OCI-LY3 (cell line): ENCODE measurements around the gene LNPK.
"Not testable (repeated sequence)": the region's sequence is repeated elsewhere in the genome, so short reads cannot be mapped to it uniquely, and the experiment has no call there.

Source experiments
- H2AFZ ChIP-seq: fragments of 200-600, 300-600 bp; shearing (Covaris generic); 2 replicates; pipeline ENCODE4 v1.6.0; 2014; ENCODE audit warnings: antibody characterized with exemption, low read depth, low read length
- H3K27ac ChIP-seq: fragments of 200-600, 300-600 bp; sonication (generic); 2 replicates; pipeline ENCODE4 v1.5.1; 2014; ENCODE audit warnings: mild to moderate bottlenecking, low read length, moderate library complexity, mixed read lengths
- H3K27me3 ChIP-seq: fragments of 200-600, 300-600 bp; sonication (generic); 2 replicates; pipeline ENCODE4 v1.6.1; 2014; ENCODE audit warnings: low read depth, low read length, mixed read lengths
- H3K36me3 ChIP-seq: fragments of 200-600, 300-600 bp; sonication (generic); replicated peaks from 2 replicates; pipeline ENCODE3; 2014; ENCODE audit warnings: low read depth, low read length, mixed read lengths
- H3K4me1 ChIP-seq: fragments of 300-600, 200-600 bp; sonication (generic); 2 replicates; pipeline ENCODE4 v1.6.1; 2014; ENCODE audit warnings: low read length, mixed read lengths
- H3K4me2 ChIP-seq: fragments of 200-600, 300-600 bp; sonication (generic); 2 replicates; pipeline ENCODE4 v1.6.1; 2014; ENCODE audit warnings: low read length, mixed read lengths
- H3K4me3 ChIP-seq: fragments of 300-600, 200-600 bp; sonication (generic); 2 replicates; pipeline ENCODE4 v1.5.1; 2014; ENCODE audit warnings: antibody characterized with exemption, mild to moderate bottlenecking, low read length, moderate library complexity
- H3K79me2 ChIP-seq: fragments of 300-600, 200-600 bp; shearing (Covaris generic); 2 replicates; pipeline ENCODE4 v1.6.1; 2014; ENCODE audit warnings: mild to moderate bottlenecking, low read length, mixed read lengths
- H3K9ac ChIP-seq: fragments of 300-600, 200-600 bp; shearing (Covaris generic); 2 replicates; pipeline ENCODE4 v1.6.0; 2014; ENCODE audit warnings: mild to moderate bottlenecking, low read length, moderate library complexity
- H3K9me3 ChIP-seq: fragments of 200-600, 300-600 bp; shearing (Covaris generic); 2 replicates; pipeline ENCODE4 v1.6.1; 2014; ENCODE audit warnings: low read length, mixed read lengths; ENCODE audit not compliant: insufficient read depth
- H4K20me1 ChIP-seq: fragments of 200-600, 300-600 bp; sonication (generic); 2 replicates; pipeline ENCODE4 v1.6.1; 2016; ENCODE audit warnings: low read length, mixed read lengths; ENCODE audit not compliant: insufficient read depth
- EZH2phosphoT487 ChIP-seq: fragments of 200-600 bp; shearing (Covaris generic); IDR thresholded peaks from 2 replicates; pipeline ENCODE4 v1.6.1; 2018; ENCODE audit warnings: antibody characterized with exemption, mixed run types, low read depth
- TF ChIP-seq, protein P1 (sequence below): fragments of 200-600, 300-600 bp; sonication (generic); IDR thresholded peaks from 2 replicates; pipeline ENCODE4 v1.5.1; 2014; ENCODE audit warnings: antibody characterized with exemption, low read length, low read depth

The LNPK gene

DNA sequence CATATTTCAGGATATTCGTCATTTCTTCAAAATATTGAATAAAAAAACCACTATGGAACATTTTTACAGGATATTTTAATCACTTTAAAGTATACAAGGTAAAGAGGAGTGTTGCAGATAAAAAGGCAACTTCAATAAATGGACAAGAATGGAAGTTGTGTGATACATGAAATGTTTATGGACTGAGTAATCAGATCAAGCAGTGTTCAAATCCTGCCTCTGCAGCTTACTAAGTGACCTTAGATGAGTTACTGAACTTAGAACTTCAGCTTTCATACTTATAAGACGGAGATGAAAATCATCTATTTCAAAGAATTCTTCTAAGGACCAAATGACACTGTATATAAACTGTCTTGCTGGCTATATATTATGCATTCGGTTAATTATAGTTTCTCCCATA, 87.2 kb downstream of the LNPK start:
- H3K4me3 ChIP-seq, result no peak overlapping the region
- H3K9me3 ChIP-seq, result no peaks in the 10 kb centered on the region
- H3K27ac ChIP-seq, result no peak overlapping the region
- no peak overlapping the region for H3K9ac ChIP-seq
- H3K4me2 ChIP-seq, result no peak overlapping the region
- H3K27me3 ChIP-seq, result no peaks in the 10 kb centered on the region
- no peaks in the 10 kb centered on the region for H3K79me2 ChIP-seq
- TF ChIP-seq, protein P1, sequence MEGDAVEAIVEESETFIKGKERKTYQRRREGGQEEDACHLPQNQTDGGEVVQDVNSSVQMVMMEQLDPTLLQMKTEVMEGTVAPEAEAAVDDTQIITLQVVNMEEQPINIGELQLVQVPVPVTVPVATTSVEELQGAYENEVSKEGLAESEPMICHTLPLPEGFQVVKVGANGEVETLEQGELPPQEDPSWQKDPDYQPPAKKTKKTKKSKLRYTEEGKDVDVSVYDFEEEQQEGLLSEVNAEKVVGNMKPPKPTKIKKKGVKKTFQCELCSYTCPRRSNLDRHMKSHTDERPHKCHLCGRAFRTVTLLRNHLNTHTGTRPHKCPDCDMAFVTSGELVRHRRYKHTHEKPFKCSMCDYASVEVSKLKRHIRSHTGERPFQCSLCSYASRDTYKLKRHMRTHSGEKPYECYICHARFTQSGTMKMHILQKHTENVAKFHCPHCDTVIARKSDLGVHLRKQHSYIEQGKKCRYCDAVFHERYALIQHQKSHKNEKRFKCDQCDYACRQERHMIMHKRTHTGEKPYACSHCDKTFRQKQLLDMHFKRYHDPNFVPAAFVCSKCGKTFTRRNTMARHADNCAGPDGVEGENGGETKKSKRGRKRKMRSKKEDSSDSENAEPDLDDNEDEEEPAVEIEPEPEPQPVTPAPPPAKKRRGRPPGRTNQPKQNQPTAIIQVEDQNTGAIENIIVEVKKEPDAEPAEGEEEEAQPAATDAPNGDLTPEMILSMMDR, result no peak
- TF ChIP-seq EZH2phosphoT487, result no peak
- no peaks in the 10 kb centered on the region for H4K20me1 ChIP-seq
- H3K4me1 ChIP-seq, result no peaks in the 10 kb centered on the region
- H2AFZ ChIP-seq, result no peak overlapping the region
- no peaks in the 10 kb centered on the region for H3K36me3 ChIP-seq

- not testable (repeated sequence) for H3K79me2 ChIP-seq, H3K4me1 ChIP-seq, H3K36me3 ChIP-seq, H3K9me3 ChIP-seq, H3K9ac ChIP-seq, H4K20me1 ChIP-seq, H3K4me2 ChIP-seq, H2AFZ ChIP-seq, H3K27ac ChIP-seq, H3K27me3 ChIP-seq, H3K4me3 ChIP-seq
Observed at GRCh38 chr2:175913849-175914743, 88.0 kb downstream of the LNPK start.

DNA sequence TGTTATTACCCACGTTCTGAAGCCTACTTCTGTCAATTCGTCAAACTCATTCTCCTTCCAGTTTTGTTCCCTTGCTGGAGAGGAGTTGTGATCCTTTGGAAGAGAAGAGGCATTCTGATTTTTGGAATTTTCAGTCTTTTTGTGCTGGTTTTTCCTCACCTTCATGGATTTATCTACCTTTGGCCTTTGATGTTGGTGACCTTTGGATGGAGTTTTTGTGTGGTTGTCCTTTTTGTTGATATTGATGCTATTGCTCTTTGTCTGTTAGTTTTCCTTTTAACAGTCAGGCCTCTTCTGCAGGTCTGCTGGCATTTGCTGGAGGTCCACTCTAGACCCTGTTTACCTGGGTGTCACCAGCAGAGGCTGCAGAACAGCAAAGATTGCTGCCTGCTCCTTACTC, 88.8 kb downstream of the LNPK start:
- H3K4me2 ChIP-seq, H3K9ac ChIP-seq, H3K79me2 ChIP-seq, H3K4me3 ChIP-seq, H4K20me1 ChIP-seq, H3K36me3 ChIP-seq, H2AFZ ChIP-seq, H3K4me1 ChIP-seq, H3K27ac ChIP-seq, H3K27me3 ChIP-seq, H3K9me3 ChIP-seq: not testable (repeated sequence)

- Histone ChIP-seq H3K36me3 (no peaks in the 10 kb centered on the region), H3K4me3 (no peak overlapping the region), H3K27me3 (no peaks in the 10 kb centered on the region), H3K9me3 (no peaks in the 10 kb centered on the region), H3K4me1 (peaks cover 9% of the 10 kb centered on the region), H3K4me2 (no peak overlapping the region), H3K9ac (no peak overlapping the region), H2AFZ (no peak overlapping the region), H3K27ac (no peak overlapping the region), H3K79me2 (no peaks in the 10 kb centered on the region), H4K20me1 (no peaks in the 10 kb centered on the region)
- no peak for TF ChIP-seq EZH2phosphoT487
- TF ChIP-seq, protein P1, result no peak
Observed at GRCh38 chr2:175904035-175904434, 98.0 kb downstream of the LNPK start.

DNA sequence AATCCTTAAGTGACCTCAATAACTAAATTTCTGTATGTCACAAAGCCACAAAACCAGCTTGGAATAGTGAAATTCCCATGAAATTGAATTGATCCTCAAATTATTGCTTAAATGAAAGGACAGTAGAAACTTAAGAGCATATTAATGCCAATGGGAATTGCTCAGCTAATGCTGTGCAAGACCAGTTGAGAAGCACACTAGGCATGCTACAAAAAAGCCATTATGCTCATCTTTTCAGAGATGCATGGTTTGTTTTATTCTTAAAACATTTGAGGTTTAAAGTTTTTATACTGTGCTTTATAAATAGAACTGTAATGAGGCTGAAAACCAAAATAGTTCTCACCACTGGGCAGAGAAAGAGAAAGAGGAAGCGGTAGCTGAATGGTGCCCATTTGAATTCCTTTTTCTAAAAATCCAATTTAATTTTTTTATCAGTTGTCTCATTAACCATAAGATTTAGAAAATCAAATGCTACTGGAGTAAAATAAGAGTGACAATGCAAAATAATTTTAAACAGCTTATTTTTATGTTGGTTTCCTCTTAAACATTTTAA, 98.6 kb downstream of the LNPK start:
- no peak overlapping the region for H3K4me3 ChIP-seq
- H3K4me2 ChIP-seq, result peak overlapping the region; percentile 14; the same call in 1 of the 2 replicates
- no peak overlapping the region for H2AFZ ChIP-seq
- H3K9me3 ChIP-seq, result no peaks in the 10 kb centered on the region
- no peaks in the 10 kb centered on the region for H3K27me3 ChIP-seq
- no peaks in the 10 kb centered on the region for H3K79me2 ChIP-seq
- H3K9ac ChIP-seq, result no peak overlapping the region
- H3K27ac ChIP-seq, result no peak overlapping the region
- H3K36me3 ChIP-seq, result no peaks in the 10 kb centered on the region
- TF ChIP-seq EZH2phosphoT487, result no peak
- TF ChIP-seq, protein P1, result no peak
- peaks cover 9% of the 10 kb centered on the region for H3K4me1 ChIP-seq
- no peaks in the 10 kb centered on the region for H4K20me1 ChIP-seq

- not testable (repeated sequence) for H3K27me3 ChIP-seq, H3K9me3 ChIP-seq, H3K27ac ChIP-seq, H3K36me3 ChIP-seq, H3K4me2 ChIP-seq, H2AFZ ChIP-seq, H3K9ac ChIP-seq, H4K20me1 ChIP-seq, H3K4me1 ChIP-seq, H3K4me3 ChIP-seq, H3K79me2 ChIP-seq
Observed at GRCh38 chr2:175895957-175896356, 106.1 kb downstream of the LNPK start.
